ENCODE measurements around the gene PEX5L. TPM values are rescaled to one million over a fixed set of nuclear protein-coding genes. Genes with fewer than 3 reads are reported as not detected.

The PEX5L gene
- total and polyA plus RNA-seq, 2 experiments from 2014 or later, result 6.3 to 7.0 TPM

- no peak overlapping the region for H3K27ac Mint-ChIP-seq
- TF ChIP-seq NANOG (IDR thresholded peaks at IDR 0.05; ENCODE audit: borderline replicate concordance) (no peak), CTCF (conservative IDR thresholded peaks at IDR 0.05; ENCODE audit: low read depth in 2 of 2) (no peak)
- Histone ChIP-seq H3K27me3 (ENCODE audit: insufficient read depth) (no peaks in the 10 kb centered on the region), H3K9me2 (ENCODE audit: insufficient read depth) (no peaks in the 10 kb centered on the region), H4K20me1 (replicated peaks; ENCODE audit: insufficient read depth) (no peaks in the 10 kb centered on the region), H2AFZ (no peak overlapping the region), H3K4me1 (ENCODE audit: insufficient read depth) (no peaks in the 10 kb centered on the region), H3F3A (replicated peaks; ENCODE audit: low read depth) (no peaks in the 10 kb centered on the region), H3K4me2 (no peak overlapping the region), H3K4me3 (no peak overlapping the region), H3K36me3 (ENCODE audit: insufficient read depth) (no peaks in the 10 kb centered on the region), H3K27ac (ENCODE audit: low read depth) (no peak overlapping the region), H3K79me2 (replicated peaks; ENCODE audit: insufficient read depth) (no peaks in the 10 kb centered on the region)
- H3K27me3 Mint-ChIP-seq (ENCODE audit: insufficient read depth, low read depth, poor library complexity), result no peaks in the 10 kb centered on the region
- H3K36me3 Mint-ChIP-seq (ENCODE audit: low read depth), result no peaks in the 10 kb centered on the region
- H3K9me3 Mint-ChIP-seq, result no peaks in the 10 kb centered on the region
- ATAC-seq (no peak), DNase-seq (ENCODE audit: low spot score) (no peak)
- no peak overlapping the region for H3K4me3 Mint-ChIP-seq
- no peaks in the 10 kb centered on the region for H3K4me1 Mint-ChIP-seq
Observed at GRCh38 chr3:179907784-179908482, 128.8 kb downstream of the PEX5L start.

DNA sequence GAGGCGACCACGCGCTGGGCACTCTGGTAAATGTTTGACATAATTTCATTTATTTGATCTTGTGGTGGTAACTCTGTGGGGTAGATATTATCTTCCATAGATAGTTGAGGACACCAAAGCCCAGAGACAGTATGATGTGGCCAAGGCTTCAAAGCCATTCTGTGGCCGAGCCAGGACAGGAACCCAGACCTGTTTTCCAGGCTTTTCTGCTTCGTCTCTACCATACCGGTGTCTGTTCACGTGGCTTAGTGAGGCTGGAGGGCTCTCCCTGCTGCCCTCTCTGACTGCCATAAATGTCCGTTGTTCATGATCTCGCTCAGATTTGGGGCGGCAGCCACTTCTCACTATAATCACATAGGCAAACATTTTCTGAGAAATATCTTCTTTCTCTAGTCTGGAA is 134.7 kb downstream of the PEX5L start:
- Histone ChIP-seq H3K4me1 (ENCODE audit: insufficient read depth) (no peaks in the 10 kb centered on the region), H3K4me2 (no peak overlapping the region), H3K4me3 (no peak overlapping the region), H3F3A (replicated peaks; ENCODE audit: low read depth) (no peaks in the 10 kb centered on the region), H3K27me3 (ENCODE audit: insufficient read depth) (no peaks in the 10 kb centered on the region), H3K27ac (ENCODE audit: low read depth) (no peak overlapping the region), H3K79me2 (replicated peaks; ENCODE audit: insufficient read depth) (no peaks in the 10 kb centered on the region), H4K20me1 (replicated peaks; ENCODE audit: insufficient read depth) (no peaks in the 10 kb centered on the region), H3K36me3 (ENCODE audit: insufficient read depth) (no peaks in the 10 kb centered on the region), H2AFZ (no peak overlapping the region), H3K9me2 (ENCODE audit: insufficient read depth) (no peaks in the 10 kb centered on the region)
- no peaks in the 10 kb centered on the region for H3K27me3 Mint-ChIP-seq (ENCODE audit: insufficient read depth, low read depth, poor library complexity)
- no peaks in the 10 kb centered on the region for H3K9me3 Mint-ChIP-seq
- DNase-seq (ENCODE audit: low spot score), result no peak
- H3K36me3 Mint-ChIP-seq (ENCODE audit: low read depth), result no peaks in the 10 kb centered on the region
- no peak overlapping the region for H3K4me3 Mint-ChIP-seq
- no peaks in the 10 kb centered on the region for H3K4me1 Mint-ChIP-seq
- no peak for ATAC-seq
- no peak overlapping the region for H3K27ac Mint-ChIP-seq
- TF ChIP-seq, protein P1, sequence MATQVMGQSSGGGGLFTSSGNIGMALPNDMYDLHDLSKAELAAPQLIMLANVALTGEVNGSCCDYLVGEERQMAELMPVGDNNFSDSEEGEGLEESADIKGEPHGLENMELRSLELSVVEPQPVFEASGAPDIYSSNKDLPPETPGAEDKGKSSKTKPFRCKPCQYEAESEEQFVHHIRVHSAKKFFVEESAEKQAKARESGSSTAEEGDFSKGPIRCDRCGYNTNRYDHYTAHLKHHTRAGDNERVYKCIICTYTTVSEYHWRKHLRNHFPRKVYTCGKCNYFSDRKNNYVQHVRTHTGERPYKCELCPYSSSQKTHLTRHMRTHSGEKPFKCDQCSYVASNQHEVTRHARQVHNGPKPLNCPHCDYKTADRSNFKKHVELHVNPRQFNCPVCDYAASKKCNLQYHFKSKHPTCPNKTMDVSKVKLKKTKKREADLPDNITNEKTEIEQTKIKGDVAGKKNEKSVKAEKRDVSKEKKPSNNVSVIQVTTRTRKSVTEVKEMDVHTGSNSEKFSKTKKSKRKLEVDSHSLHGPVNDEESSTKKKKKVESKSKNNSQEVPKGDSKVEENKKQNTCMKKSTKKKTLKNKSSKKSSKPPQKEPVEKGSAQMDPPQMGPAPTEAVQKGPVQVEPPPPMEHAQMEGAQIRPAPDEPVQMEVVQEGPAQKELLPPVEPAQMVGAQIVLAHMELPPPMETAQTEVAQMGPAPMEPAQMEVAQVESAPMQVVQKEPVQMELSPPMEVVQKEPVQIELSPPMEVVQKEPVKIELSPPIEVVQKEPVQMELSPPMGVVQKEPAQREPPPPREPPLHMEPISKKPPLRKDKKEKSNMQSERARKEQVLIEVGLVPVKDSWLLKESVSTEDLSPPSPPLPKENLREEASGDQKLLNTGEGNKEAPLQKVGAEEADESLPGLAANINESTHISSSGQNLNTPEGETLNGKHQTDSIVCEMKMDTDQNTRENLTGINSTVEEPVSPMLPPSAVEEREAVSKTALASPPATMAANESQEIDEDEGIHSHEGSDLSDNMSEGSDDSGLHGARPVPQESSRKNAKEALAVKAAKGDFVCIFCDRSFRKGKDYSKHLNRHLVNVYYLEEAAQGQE (IDR thresholded peaks at IDR 0.05; ENCODE audit: unreplicated experiment), result no peak
- TF ChIP-seq ETS1 (IDR thresholded peaks at IDR 0.05) (no peak), CREB1 (CRISPR knock-in tag; IDR thresholded peaks at IDR 0.05; ENCODE audit: low read depth) (no peak), EZH2phosphoT487 (IDR thresholded peaks at IDR 0.05; ENCODE audit: unreplicated experiment) (no peak), STAT1 (IDR thresholded peaks at IDR 0.05; ENCODE audit: unreplicated experiment) (no peak), CTCF (conservative IDR thresholded peaks at IDR 0.05; ENCODE audit: low read depth in 2 of 2) (no peak)
